ELR (cell line): ENCODE results near the gene CDK14.

ENCODE experiments used
- DNase-seq: peaks from one replicate; pipeline ENCODE4 v3.0.0-alpha.2; 2015; ENCODE audit warnings: low read depth

The CDK14 gene

GRCh38 chr7:90951986-90952954 lies 356.1 kb downstream of the CDK14 start:
- DNase-seq: no peak

GRCh38 chr7:90955641-90956207 lies 359.6 kb downstream of the CDK14 start:
- no peak for DNase-seq

- no peak for DNase-seq
These were observed 361.8 kb downstream of the CDK14 start for GRCh38 chr7:90957883-90958282.

- DNase-seq: no peak
These were observed 362.5 kb downstream of the CDK14 start for GRCh38 chr7:90958647-90959046.

GRCh38 chr7:90961037-90961725 lies 365.1 kb downstream of the CDK14 start:
- peak; percentile 19 for DNase-seq

GRCh38 chr7:90965211-90965610 lies 369.1 kb downstream of the CDK14 start:
- DNase-seq: no peak

- DNase-seq: no peak
These were observed 370.2 kb downstream of the CDK14 start for GRCh38 chr7:90966346-90966745.

- DNase-seq: no peak
These were observed 372.8 kb downstream of the CDK14 start for GRCh38 chr7:90968871-90969270.

- peak; percentile 26 for DNase-seq
These were observed 376.9 kb downstream of the CDK14 start for GRCh38 chr7:90972906-90973550.

GRCh38 chr7:90977056-90977455 lies 380.9 kb downstream of the CDK14 start:
- DNase-seq: no peak

GRCh38 chr7:90980545-90980944 lies 384.4 kb downstream of the CDK14 start:
- DNase-seq: no peak

GRCh38 chr7:90982228-90982627 lies 386.1 kb downstream of the CDK14 start:
- no peak for DNase-seq

- DNase-seq: no peak
These were observed 388.6 kb downstream of the CDK14 start for GRCh38 chr7:90984692-90985091.

GRCh38 chr7:90988516-90988915 lies 392.4 kb downstream of the CDK14 start:
- DNase-seq: no peak

- no peak for DNase-seq
These were observed 393.1 kb downstream of the CDK14 start for GRCh38 chr7:90988996-90989765.

- DNase-seq: no peak
These were observed 398.0 kb downstream of the CDK14 start for GRCh38 chr7:90994121-90994520.

GRCh38 chr7:90994601-90995000 lies 398.5 kb downstream of the CDK14 start:
- no peak for DNase-seq

- no peak for DNase-seq
These were observed 399.9 kb downstream of the CDK14 start for GRCh38 chr7:90995996-90996395.

GRCh38 chr7:90999989-91000979 lies 404.2 kb downstream of the CDK14 start:
- DNase-seq: peak; percentile 47

GRCh38 chr7:91005024-91005423 lies 408.9 kb downstream of the CDK14 start:
- no peak for DNase-seq
